Measurements from ENCODE around the gene CST6.

GRCh38 chr11:66020212-66020611 lies 8.4 kb downstream of the CST6 start:
- no peak for TF ChIP-seq CTCF (IDR thresholded peaks at IDR 0.05)
- TF ChIP-seq POLR2A (IDR thresholded peaks at IDR 0.05): no peak
- no peak for TF ChIP-seq POLR2AphosphoS5 (IDR thresholded peaks at IDR 0.05)
